HEK293T (cell line): Measurements from ENCODE around the gene ANKS4B.

Source experiments
- CTCF ChIA-PET: fragments of 350-600 bp; formaldehyde crosslinking; extraction: SDS; loops from one replicate; lab custom pipeline; 2021; ENCODE audit warnings: antibody characterized with exemption, inconsistent platforms; lab: Yijun Ruan, JAX
- POLR2A ChIA-PET: fragments of 350-600 bp; formaldehyde crosslinking; extraction: SDS; loops from one replicate; lab custom pipeline; 2020; ENCODE audit warnings: antibody characterized with exemption, inconsistent platforms; lab: Yijun Ruan, JAX
- DNase-seq: peaks from one replicate; pipeline ENCODE4 v3.0.0; 2012; ENCODE audit warnings: mixed read lengths; ENCODE audit errors: extremely low spot score
- ARNT ChIP-seq: fragments of 450-650 bp; IDR thresholded peaks from 2 replicates; pipeline ENCODE4 v1.6.1; 2017; ENCODE audit warnings: mild to moderate bottlenecking
- BHLHE40 ChIP-seq: fragments of 450-650 bp; IDR thresholded peaks from 2 replicates; pipeline ENCODE4 v1.6.1; 2016; ENCODE audit warnings: mild to moderate bottlenecking, moderate library complexity, borderline replicate concordance
- CTBP1 ChIP-seq: fragments of 450-650 bp; IDR thresholded peaks from 2 replicates; pipeline ENCODE4 v1.6.1; 2016; ENCODE audit warnings: borderline replicate concordance
- ELF4 ChIP-seq: fragments of 450-650 bp; IDR thresholded peaks from 2 replicates; pipeline ENCODE4 v1.6.1; 2017; ENCODE audit warnings: antibody characterized with exemption
- FOXA1 ChIP-seq: fragments of 450-650 bp; IDR thresholded peaks from 2 replicates; pipeline ENCODE4 v1.6.1; 2016; ENCODE audit warnings: mild to moderate bottlenecking
- FOXK2 ChIP-seq: fragments of 450-650 bp; IDR thresholded peaks from 2 replicates; pipeline ENCODE4 v1.6.1; 2016; ENCODE audit warnings: mild to moderate bottlenecking
- FOXM1 ChIP-seq: fragments of 450-650 bp; IDR thresholded peaks from 2 replicates; pipeline ENCODE4 v1.6.1; 2017; ENCODE audit warnings: mild to moderate bottlenecking, borderline replicate concordance
- HDGF ChIP-seq: fragments of 450-650 bp; IDR thresholded peaks from 2 replicates; pipeline ENCODE4 v1.6.1; 2017; ENCODE audit warnings: antibody characterized with exemption, borderline replicate concordance
- L3MBTL2 ChIP-seq: fragments of 450-650 bp; conservative IDR thresholded peaks from 2 replicates; pipeline ENCODE4 v1.6.1; 2016; ENCODE audit warnings: mild to moderate bottlenecking
- LEF1 ChIP-seq: fragments of 450-650 bp; IDR thresholded peaks from 2 replicates; pipeline ENCODE4 v1.6.1; 2017; ENCODE audit warnings: mild to moderate bottlenecking, borderline replicate concordance
- NFRKB ChIP-seq: fragments of 450-650 bp; IDR thresholded peaks from 2 replicates; pipeline ENCODE4 v1.6.1; 2016; ENCODE audit warnings: mild to moderate bottlenecking, moderate library complexity
- PKNOX1 ChIP-seq: fragments of 450-650 bp; IDR thresholded peaks from 2 replicates; pipeline ENCODE4 v1.6.1; 2016
- SP1 ChIP-seq: fragments of 450-650 bp; IDR thresholded peaks from 2 replicates; pipeline ENCODE4 v1.6.1; 2017
- SUZ12 ChIP-seq: fragments of 450-650 bp; IDR thresholded peaks from 2 replicates; pipeline ENCODE4 v1.6.1; 2016; ENCODE audit warnings: mild to moderate bottlenecking
- TARDBP ChIP-seq: fragments of 450-650 bp; IDR thresholded peaks from 2 replicates; pipeline ENCODE4 v1.6.1; 2016
- ZNF384 ChIP-seq: fragments of 450-650 bp; IDR thresholded peaks from 2 replicates; pipeline ENCODE4 v1.6.1; 2016

Gene ANKS4B

GRCh38 chr16:21233521-21234150 lies at the start of gene ANKS4B:
Gene ANKS4B, plus strand, starts transcription at chr16:21233699. Its CDS starts 39 bp downstream, at chr16:21233738.
- POLR2A ChIA-PET: no interaction called here
- CTCF ChIA-PET: no interaction called here
- no peak for DNase-seq
- no peak for TF ChIP-seq PKNOX1
- no peak for TF ChIP-seq SP1
- TF ChIP-seq ELF4: no peak
- TF ChIP-seq HDGF: no peak
- no peak for TF ChIP-seq NFRKB
- TF ChIP-seq CTBP1: no peak
- no peak for TF ChIP-seq FOXK2
- no peak for TF ChIP-seq FOXA1
- TF ChIP-seq LEF1: no peak
- TF ChIP-seq BHLHE40: no peak
- TF ChIP-seq L3MBTL2: no peak
- no peak for TF ChIP-seq FOXM1
- no peak for TF ChIP-seq TARDBP
- TF ChIP-seq ZNF384: no peak
- TF ChIP-seq ARNT: no peak
- TF ChIP-seq SUZ12: no peak

- DNase-seq: no peak
- ChIA-PET POLR2A (no interaction called here), CTCF (no interaction called here)
- no peak for TF ChIP-seq HDGF
- TF ChIP-seq L3MBTL2: no peak
- TF ChIP-seq BHLHE40: no peak
- no peak for TF ChIP-seq ELF4
- no peak for TF ChIP-seq TARDBP
- no peak for TF ChIP-seq FOXK2
- no peak for TF ChIP-seq FOXA1
- TF ChIP-seq PKNOX1: no peak
- no peak for TF ChIP-seq ARNT
- no peak for TF ChIP-seq CTBP1
- no peak for TF ChIP-seq SP1
- TF ChIP-seq LEF1: no peak
- no peak for TF ChIP-seq ZNF384
- no peak for TF ChIP-seq FOXM1
- no peak for TF ChIP-seq NFRKB
These were observed 49.5 kb upstream of the ANKS4B start for GRCh38 chr16:21183995-21184394.

GRCh38 chr16:21184834-21185233 lies 48.7 kb upstream of the ANKS4B start:
- no peak for DNase-seq
- CTCF ChIA-PET: no interaction called here
- POLR2A ChIA-PET: no interaction called here

GRCh38 chr16:21185659-21186325 lies 47.7 kb upstream of the ANKS4B start:
- POLR2A ChIA-PET: no interaction called here
- TF ChIP-seq FOXM1 (no peak), FOXK2 (no peak), SP1 (no peak), ARNT (no peak), L3MBTL2 (no peak), ELF4 (no peak), FOXA1 (no peak), HDGF (no peak), PKNOX1 (no peak), TARDBP (no peak), BHLHE40 (no peak), ZNF384 (no peak), LEF1 (no peak), NFRKB (no peak), SUZ12 (no peak), CTBP1 (no peak)
- DNase-seq: no peak
- CTCF ChIA-PET: interaction anchor here (0.9 kb wide), 1 partner anchor 91 kb away, joined by 3 read pairs; no protein-coding TSS in a partner anchor

More at GRCh38 chr16:21184834-21185233, 48.7 kb upstream of the ANKS4B start:
- TF ChIP-seq ARNT (no peak), L3MBTL2 (no peak), FOXK2 (no peak), BHLHE40 (no peak), SUZ12 (no peak)

- CTCF ChIA-PET: interaction anchor here (0.9 to 1.1 kb wide), 2 partner anchors 91 to 114 kb away, joined by 3 read pairs; no protein-coding TSS in a partner anchor
- no peak for TF ChIP-seq ELF4
- TF ChIP-seq HDGF: no peak
- POLR2A ChIA-PET: interaction anchor here (0.9 kb wide), 1 partner anchor 115 kb away, joined by 4 read pairs; no protein-coding TSS in a partner anchor
- no peak for DNase-seq
These were observed 47.2 kb upstream of the ANKS4B start for GRCh38 chr16:21186326-21186691.

- TF ChIP-seq SP1: no peak
- TF ChIP-seq BHLHE40: no peak
- no peak for TF ChIP-seq FOXK2
- no peak for TF ChIP-seq FOXA1
- no peak for TF ChIP-seq TARDBP
- TF ChIP-seq HDGF: no peak
- TF ChIP-seq LEF1: no peak
- no peak for TF ChIP-seq PKNOX1
- no peak for TF ChIP-seq ZNF384
- TF ChIP-seq CTBP1: no peak
- no peak for TF ChIP-seq NFRKB
- no peak for TF ChIP-seq ELF4
- no peak for TF ChIP-seq L3MBTL2
- TF ChIP-seq ARNT: no peak
- no peak for TF ChIP-seq FOXM1
- TF ChIP-seq SUZ12: no peak
- ChIA-PET POLR2A (interaction anchor here (0.8 kb wide), 1 partner anchor 111 kb away, joined by 4 read pairs; no protein-coding TSS in a partner anchor), CTCF (interaction anchor here (0.6 to 1.9 kb wide), 5 partner anchors 8 to 1575 kb away, joined by 3 to 9 read pairs (median 4); partner anchors contain the start of gene LDAF1)
- DNase-seq: no peak
These were observed 44.2 kb upstream of the ANKS4B start for GRCh38 chr16:21189311-21189710.
